HepG2 (cell line): Measurements from ENCODE around the gene FAM219A. TPM values are rescaled to one million over a fixed set of nuclear protein-coding genes. Genes with fewer than 3 reads are reported as not detected.

ENCODE experiments used
- ATAC-seq: fragments of 200-7000 bp; cut with Tn5 transposase; 3 replicates; pipeline ENCODE4 v1.9.1; 2020; ENCODE audit warnings: mild to moderate bottlenecking, moderate library complexity
- BruUV-seq: library from RNA; stranded (reverse); fragments of 400-500 nt; replicated peaks from 2 replicates; lab custom pipeline; 2021; lab: Mats Ljungman, UMichigan
- CTCF ChIA-PET: fragments of 300-600 bp; formaldehyde crosslinking; extraction: SDS; loops from one replicate; lab custom pipeline; 2021; ENCODE audit warnings: low total read pairs, inconsistent platforms, low intra/inter-chr PET ratio; lab: Yijun Ruan, JAX
- POLR2A ChIA-PET: fragments of 350-600 bp; sonication (Branson Sonifier 250); formaldehyde crosslinking; loops from one replicate; lab custom pipeline; 2020; ENCODE audit warnings: antibody characterized with exemption, inconsistent platforms; lab: Yijun Ruan, JAX
- DNase-seq: peaks from one replicate; pipeline ENCODE4 v3.0.0-alpha.2; 2015; ENCODE audit warnings: low spot score
- FAIRE-seq: peaks from 3 replicates; lab custom pipeline; 2011; peaks lifted over from hg19 to GRCh38; lab: Jason Lieb, UNC
- H2AFZ ChIP-seq: one replicate; pipeline ENCODE4 v1.6.1; 2011; ENCODE audit warnings: low read length, inconsistent platforms
- H3K27ac ChIP-seq: fragments of 300-600 bp; 3 replicates; pipeline ENCODE4 v1.8.0; 2011; ENCODE audit warnings: mixed run types, mild to moderate bottlenecking, mixed read lengths, low read length, inconsistent platforms; ENCODE audit not compliant: insufficient read depth; ENCODE audit errors: extremely low read length
- H3K27me3 ChIP-seq, 2 experiments: fragments of 200-600 bp in 1 of 2; 2 replicates in 1 of 2; 3 replicates in 1 of 2; pipeline versions ENCODE4 v1.6.0 to v1.8.0; 2011; ENCODE audit warnings: low read length in 2 of 2, mild to moderate bottlenecking in 2 of 2, moderate library complexity in 2 of 2, inconsistent platforms in 1 of 2; ENCODE audit not compliant: insufficient read depth in 2 of 2, control insufficient read depth in 1 of 2
- H3K36me3 ChIP-seq, 2 experiments: fragments of 200-600 bp in 1 of 2; replicated peaks in 1 of 2; 2 replicates in 1 of 2; 3 replicates in 1 of 2; pipeline versions ENCODE4 v1.5.1 to v1.8.0; 2011; ENCODE audit warnings: low read length in 2 of 2, inconsistent platforms in 1 of 2; ENCODE audit not compliant: insufficient read depth in 2 of 2, control insufficient read depth in 1 of 2
- H3K4me1 ChIP-seq: 2 replicates; pipeline ENCODE4 v1.5.1; 2012; ENCODE audit warnings: low read length, inconsistent platforms; ENCODE audit not compliant: insufficient read depth
- H3K4me2 ChIP-seq: 2 replicates; pipeline ENCODE4 v1.6.0; 2011; ENCODE audit warnings: low read depth, low read length, inconsistent platforms
- H3K4me3 ChIP-seq, 3 experiments: fragments of 200-600 bp in 1 of 3; sonication (generic), shearing (Covaris generic) in 1 of 3; replicated peaks in 1 of 3; 2 replicates each; pipeline ENCODE4 v1.5.1; 2011 to 2016; ENCODE audit warnings: low read length in 3 of 3, inconsistent platforms in 2 of 3, low read depth in 2 of 3, mild to moderate bottlenecking in 2 of 3, control low read depth in 1 of 3, mixed read lengths in 1 of 3; ENCODE audit not compliant: insufficient read depth in 1 of 3
- H3K79me2 ChIP-seq: one replicate; pipeline ENCODE4 v1.6.1; 2011; ENCODE audit warnings: low read length, inconsistent platforms; ENCODE audit not compliant: insufficient read depth
- H3K9ac ChIP-seq: 2 replicates; pipeline ENCODE4 v1.6.0; 2011; ENCODE audit warnings: mild to moderate bottlenecking, low read depth, low read length, inconsistent platforms; ENCODE audit not compliant: insufficient read depth
- H3K9me3 ChIP-seq: 2 replicates; pipeline ENCODE4 v1.5.1; 2012; ENCODE audit warnings: mild to moderate bottlenecking, low read length
- H4K20me1 ChIP-seq: 2 replicates; pipeline ENCODE4 v1.6.0; 2011; ENCODE audit warnings: inconsistent platforms, mild to moderate bottlenecking, low read length, moderate library complexity; ENCODE audit not compliant: insufficient read depth
- AGO2 ChIP-seq: fragments of 200-400 bp; formaldehyde crosslinking; optimal IDR thresholded peaks from 2 replicates; pipeline ENCODE3; 2017; ENCODE audit warnings: mild to moderate bottlenecking, low read depth, low read length, moderate library complexity
- ATRX ChIP-seq: sonication (generic); formaldehyde crosslinking; IDR thresholded peaks from 2 replicates; pipeline ENCODE4 v1.4.0; 2020; ENCODE audit warnings: missing genetic modification reagents, borderline replicate concordance
- FOSL2 ChIP-seq: sonication (generic); formaldehyde crosslinking; IDR thresholded peaks from 2 replicates; pipeline ENCODE4 v1.4.0; 2020; ENCODE audit warnings: missing genetic modification reagents
- HNF4A ChIP-seq: sonication (generic); formaldehyde crosslinking; IDR thresholded peaks from 2 replicates; pipeline ENCODE4 v1.4.0; 2020; ENCODE audit warnings: missing genetic modification reagents
- HNRNPUL1 ChIP-seq: fragments of 200-400 bp; formaldehyde crosslinking; IDR thresholded peaks from 2 replicates; pipeline ENCODE4 v1.6.1; 2017; ENCODE audit warnings: low read depth, mild to moderate bottlenecking, low read length, moderate library complexity
- KLF16 ChIP-seq, 2 experiments: sonication (generic) in 1 of 2; formaldehyde crosslinking in 1 of 2; IDR thresholded peaks; 2 replicates each; pipeline versions ENCODE4 v1.6.1 to v1.8.0; 2016 to 2023; ENCODE audit warnings: missing genetic modification reagents in 2 of 2, missing compliant biosample characterization in 1 of 2
- RFXAP ChIP-seq: sonication (generic); formaldehyde crosslinking; IDR thresholded peaks from 2 replicates; pipeline ENCODE4 v1.4.0; 2020; ENCODE audit warnings: missing genetic modification reagents, borderline replicate concordance
- SNAI1 ChIP-seq: sonication (generic); formaldehyde crosslinking; IDR thresholded peaks from 2 replicates; pipeline ENCODE4 v1.5.0; 2020; ENCODE audit warnings: mild to moderate bottlenecking, missing genetic modification reagents, borderline replicate concordance
- THYN1 ChIP-seq: sonication (generic); formaldehyde crosslinking; IDR thresholded peaks from 2 replicates; pipeline ENCODE4 v1.8.1; 2023; ENCODE audit warnings: low read depth, mild to moderate bottlenecking, moderate library complexity, missing genetic modification reagents, borderline replicate concordance
- YY1 ChIP-seq: IDR thresholded peaks from 2 replicates; pipeline ENCODE4 v1.6.1; 2011; ENCODE audit warnings: low read length, low read depth, moderate library complexity, mild to moderate bottlenecking; ENCODE audit not compliant: insufficient read depth, insufficient replicate concordance
- ZNF230 ChIP-seq: sonication (generic); formaldehyde crosslinking; IDR thresholded peaks from 2 replicates; pipeline ENCODE4 v1.4.0; 2020; ENCODE audit warnings: mild to moderate bottlenecking, missing genetic modification reagents
- WGBS: methylation state at CpG from one replicate; pipeline ENCODE4 v1.1.6; 2017; ENCODE audit warnings: low lambda C conversion rate; 5-methylcytosine and 5-hydroxymethylcytosine counted together
- in situ Hi-C: cut with HindIII; loops from 2 replicates; pipeline ENCODE4 v1.10.0; 2017; ENCODE audit warnings: low pct_unique_long_range_greater_than_20kb; ENCODE audit not compliant: extremely low pct_ligation_motif_present
- intact Hi-C: fragments of 100-400 bp; cut with micrococcal nuclease; formaldehyde crosslinking; loops from one replicate; pipeline ENCODE4 v1.10.0; 2022; ENCODE audit not compliant: unreplicated experiment
- polyA plus RNA-seq, 8 experiments: library from polyadenylated mRNA; depleted of rRNA in 3 of 8; stranded (reverse) in 7 of 8; unstranded in 1 of 8; fragments of >200 nt; fragmentation: Illumina TruSeq in 4 of 8; extraction: Trizol in 4 of 8; gene quantifications; 2 replicates each; pipeline versions ENCODE4 v1.2.1 to v1.2.3, GENCODE V29; 2011 to 2016; ENCODE audit warnings: low read depth in 4 of 8, missing spikeins in 1 of 8, mixed read lengths in 1 of 8; ENCODE audit not compliant: insufficient read depth in 1 of 8
- total RNA-seq, 5 experiments: library from RNA; depleted of rRNA; stranded (reverse); fragments of >200 nt; fragmentation: Illumina TruSeq; extraction: Trizol; gene quantifications; 2 replicates each; pipeline ENCODE4 v1.2.3, GENCODE V29; 2016; ENCODE audit warnings: low read depth in 1 of 5
- TF ChIP-seq, protein P1 (sequence below): sonication (generic); formaldehyde crosslinking; IDR thresholded peaks from 2 replicates; pipeline ENCODE4 v1.8.1; 2023; ENCODE audit warnings: missing genetic modification reagents, inconsistent platforms, borderline replicate concordance

The FAM219A gene
- total and polyA plus RNA-seq, 2 of the 13 experiments (the other 11 are each of a cell fraction or from before 2014, with no cell fraction given): 3.9 to 6.4 TPM

DNA sequence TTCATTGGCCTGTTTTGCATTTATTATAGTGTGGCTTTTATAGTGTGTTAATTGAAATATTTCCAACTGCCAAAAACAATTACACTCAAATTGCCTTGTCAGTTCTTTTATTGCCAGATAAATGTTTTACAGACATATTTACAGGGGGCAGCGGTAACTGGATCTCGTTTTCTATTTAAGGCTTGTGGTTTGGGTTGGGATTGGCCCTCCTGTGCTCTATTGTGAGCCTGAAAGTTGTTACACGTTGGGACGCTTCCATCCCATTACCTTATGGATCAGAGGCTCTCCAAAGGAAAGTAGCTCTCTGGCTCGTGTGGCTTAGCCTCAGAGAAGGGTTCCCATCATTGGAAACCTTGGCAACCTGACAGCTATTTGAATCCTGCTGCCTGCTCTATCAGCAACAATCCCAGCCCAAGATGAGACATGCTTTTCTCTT is 21.1 kb upstream of the FAM219A start:
- intact Hi-C loops: no loop called here
- in situ Hi-C loops: no loop called here
- Histone ChIP-seq H3K36me3 (no peaks in the 10 kb centered on the region), H3K9me3 (no peaks in the 10 kb centered on the region), H3K27me3 (peaks cover 0 to 3% of the 10 kb centered on the region in 2 experiments; a peak in 1 of 5 replicates), H3K79me2 (no peaks in the 10 kb centered on the region), H3K4me3 (no peak overlapping the region), H3K4me1 (no peaks in the 10 kb centered on the region), H3K4me2 (no peak overlapping the region), H4K20me1 (no peaks in the 10 kb centered on the region), H3K9ac (no peak overlapping the region), H2AFZ (no peak overlapping the region), H3K27ac (no peak overlapping the region)
- ChIA-PET POLR2A (no interaction called here), CTCF (no interaction called here)
- BruUV-seq: no TSS peak
- DNase-seq: no peak
- no peak for FAIRE-seq
- TF ChIP-seq RFXAP: no peak
- TF ChIP-seq FOSL2 (CRISPR knock-in tag): no peak
- TF ChIP-seq HNRNPUL1: no peak
- TF ChIP-seq KLF16 (CRISPR knock-in tag; IDR thresholded peaks at IDR 0.05): no peak
- no peak for TF ChIP-seq AGO2
- TF ChIP-seq ZNF230: no peak
- TF ChIP-seq, protein P1, sequence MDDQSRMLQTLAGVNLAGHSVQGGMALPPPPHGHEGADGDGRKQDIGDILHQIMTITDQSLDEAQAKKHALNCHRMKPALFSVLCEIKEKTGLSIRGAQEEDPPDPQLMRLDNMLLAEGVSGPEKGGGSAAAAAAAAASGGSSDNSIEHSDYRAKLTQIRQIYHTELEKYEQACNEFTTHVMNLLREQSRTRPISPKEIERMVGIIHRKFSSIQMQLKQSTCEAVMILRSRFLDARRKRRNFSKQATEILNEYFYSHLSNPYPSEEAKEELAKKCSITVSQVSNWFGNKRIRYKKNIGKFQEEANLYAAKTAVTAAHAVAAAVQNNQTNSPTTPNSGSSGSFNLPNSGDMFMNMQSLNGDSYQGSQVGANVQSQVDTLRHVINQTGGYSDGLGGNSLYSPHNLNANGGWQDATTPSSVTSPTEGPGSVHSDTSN (CRISPR knock-in tag): no peak
- no peak for TF ChIP-seq SNAI1
- TF ChIP-seq HNF4A (CRISPR knock-in tag): no peak
- TF ChIP-seq THYN1 (CRISPR knock-in tag): no peak
- no peak for TF ChIP-seq ATRX (CRISPR knock-in tag)
- TF ChIP-seq YY1: no peak
- no peak for ATAC-seq
- 2% methylated on average over 4 of the region's 5 CpGs for WGBS
